Spleen (tissue), 11 donors: ENCODE data around the gene NBAS. TPM values are rescaled to one million over a fixed set of nuclear protein-coding genes. Genes with fewer than 3 reads are reported as not detected.

ENCODE experiments used
- DNase-seq: peaks from one replicate; pipeline ENCODE4 v3.0.0-alpha.2; 2020
- H3K27ac ChIP-seq, 8 donors: fragments of 200-600 bp; sonication (generic) in 7 of 8; 1 replicate in 4 of 8; 2 replicates in 4 of 8; pipeline versions ENCODE4 v1.5.0 to v1.8.0; 2016 to 2021; ENCODE audit warnings: inconsistent platforms in 4 of 8, mild to moderate bottlenecking in 4 of 8, moderate library complexity in 1 of 8
- H3K27me3 ChIP-seq, 7 donors: fragments of 200-600 bp; sonication (generic) in 6 of 7; replicated peaks in 1 of 7; 1 replicate in 4 of 7; 2 replicates in 3 of 7; pipeline versions ENCODE4 v1.5.0 to v1.8.0; 2016 to 2021; ENCODE audit warnings: inconsistent platforms in 3 of 7, mild to moderate bottlenecking in 1 of 7
- H3K36me3 ChIP-seq, 6 donors: fragments of 200-600 bp; sonication (generic) in 5 of 6; 1 replicate in 4 of 6; 2 replicates in 2 of 6; pipeline versions ENCODE4 v1.5.0 to v1.8.0; 2016 to 2021; ENCODE audit warnings: inconsistent platforms in 2 of 6
- H3K4me1 ChIP-seq, 6 donors: fragments of 200-600 bp; sonication (generic) in 5 of 6; 1 replicate in 3 of 6; 2 replicates in 3 of 6; pipeline versions ENCODE4 v1.5.0 to v1.8.0; 2016 to 2021; ENCODE audit warnings: inconsistent platforms in 3 of 6
- H3K4me3 ChIP-seq, 8 donors: fragments of 200-600 bp; sonication (generic) in 7 of 8; 1 replicate in 4 of 8; 2 replicates in 4 of 8; pipeline versions ENCODE4 v1.5.0 to v1.8.0; 2016 to 2021; ENCODE audit warnings: inconsistent platforms in 4 of 8, mild to moderate bottlenecking in 4 of 8, moderate library complexity in 2 of 8
- H3K9me3 ChIP-seq, 8 donors: fragments of 200-600 bp; sonication (generic) in 7 of 8; 1 replicate in 4 of 8; 2 replicates in 4 of 8; pipeline versions ENCODE4 v1.5.0 to v1.8.0; 2016 to 2021; ENCODE audit warnings: inconsistent platforms in 4 of 8
- POLR2A ChIP-seq, 3 donors: fragments of 450-650 bp; IDR thresholded peaks; one replicate each; pipeline ENCODE4 v1.5.1; 2017; ENCODE audit warnings: antibody characterized with exemption in 3 of 3, mild to moderate bottlenecking in 1 of 3
- POLR2AphosphoS5 ChIP-seq, 3 donors: sonication (generic); formaldehyde crosslinking; IDR thresholded peaks; one replicate each; pipeline ENCODE4 v1.5.1; 2017; ENCODE audit warnings: antibody characterized with exemption in 3 of 3
- WGBS, 5 donors: extraction: QIAGEN DNeasy Blood & Tissue Kit in 3 of 5; methylation state at CpG; one replicate each; pipeline versions ENCODE4 v1.1.5 to v1.1.7; 2013 to 2018; 5-methylcytosine and 5-hydroxymethylcytosine counted together
- intact Hi-C: fragments of 100-400 bp; cut with DNase I; formaldehyde crosslinking; loops from one replicate; pipeline ENCODE4 v1.15.0; 2023; ENCODE audit warnings: low total_unique reads
- polyA plus RNA-seq, 3 donors: library from polyadenylated mRNA; stranded (reverse); fragments of 200-250 nt; gene quantifications; one replicate each; pipeline ENCODE4 v1.2.1, GENCODE V29; 2013
- total RNA-seq, 7 donors: library from RNA; depleted of rRNA in 3 of 7; stranded (reverse); fragments of >200 nt in 3 of 7; fragmentation: NEBNext Ultra II Directional in 4 of 7; extraction: Animal tissue kit (Norgen Biotek cat#: 25700) in 4 of 7; gene quantifications; one replicate each; pipeline versions ENCODE4 v1.1.0 to v1.2.1, GENCODE V29; 2016 to 2021
- TF ChIP-seq, protein P1 (sequence below), 11 experiments: fragments of 200-600 bp in 7 of 11; fragments of 450-650 bp in 4 of 11; sonication (generic) in 4 of 11; IDR thresholded peaks in 8 of 11; conservative IDR thresholded peaks in 3 of 11; 1 replicate in 7 of 11; 2 replicates in 4 of 11; pipeline versions ENCODE4 v1.4.0 to v1.8.0; 2016 to 2021; ENCODE audit warnings: antibody characterized with exemption in 11 of 11, inconsistent platforms in 4 of 11, mild to moderate bottlenecking in 1 of 11
- donor health status: healthy with polysubstance abuse.
- donor health status: DM: no; HTN: no; CAD: no; lungs with moderate emphysema.
- donor health status: DM: no; HTN: no; CAD: no.
- donor health status: Bipolar disorder and iron deficiency.
- donor health status: healthy.
- donor health status: DM: no; HTN: no; CAD: no.
- donor health status: DM: yes; HTN: yes; CAD: no.

Gene NBAS
- total and polyA plus RNA-seq, 10 donors: 21.1 to 49.0 (median 40.9) TPM

DNA sequence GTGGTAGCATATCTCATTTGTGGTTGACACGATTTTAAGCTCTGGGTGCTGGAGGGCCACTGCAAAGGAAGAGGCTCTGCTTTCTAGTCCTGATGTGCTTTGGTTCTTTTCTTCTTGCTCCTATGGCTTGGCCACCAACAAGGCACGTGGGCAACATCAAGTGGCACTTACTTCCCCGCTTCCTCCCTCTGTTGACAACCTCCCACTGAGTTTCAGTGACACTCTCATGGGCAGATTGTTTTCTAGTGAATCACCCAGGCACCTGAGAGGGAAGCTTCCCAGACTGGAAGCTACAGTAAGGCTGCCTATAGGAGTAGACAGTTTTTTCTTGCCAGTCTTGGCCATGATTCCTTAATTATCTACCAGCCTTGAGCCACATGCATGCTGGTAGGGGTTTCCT is 89.0 kb downstream of the NBAS start:
- DNase-seq: no peak
- Histone ChIP-seq H3K9me3 (no peaks in the 10 kb centered on the region), H3K36me3 (peaks cover 2 to 97% (median 49%) of the 10 kb centered on the region in 6 donors), H3K27me3 (no peaks in the 10 kb centered on the region), H3K4me1 (no peaks in the 10 kb centered on the region), H3K4me3 (no peak overlapping the region), H3K27ac (no peak overlapping the region)
- WGBS, 5 donors: 63 to 92% (median 81%) methylated on average over 3 of the region's 3 CpGs
- no peak for TF ChIP-seq POLR2AphosphoS5 (IDR thresholded peaks at IDR 0.05)
- TF ChIP-seq, protein P1, sequence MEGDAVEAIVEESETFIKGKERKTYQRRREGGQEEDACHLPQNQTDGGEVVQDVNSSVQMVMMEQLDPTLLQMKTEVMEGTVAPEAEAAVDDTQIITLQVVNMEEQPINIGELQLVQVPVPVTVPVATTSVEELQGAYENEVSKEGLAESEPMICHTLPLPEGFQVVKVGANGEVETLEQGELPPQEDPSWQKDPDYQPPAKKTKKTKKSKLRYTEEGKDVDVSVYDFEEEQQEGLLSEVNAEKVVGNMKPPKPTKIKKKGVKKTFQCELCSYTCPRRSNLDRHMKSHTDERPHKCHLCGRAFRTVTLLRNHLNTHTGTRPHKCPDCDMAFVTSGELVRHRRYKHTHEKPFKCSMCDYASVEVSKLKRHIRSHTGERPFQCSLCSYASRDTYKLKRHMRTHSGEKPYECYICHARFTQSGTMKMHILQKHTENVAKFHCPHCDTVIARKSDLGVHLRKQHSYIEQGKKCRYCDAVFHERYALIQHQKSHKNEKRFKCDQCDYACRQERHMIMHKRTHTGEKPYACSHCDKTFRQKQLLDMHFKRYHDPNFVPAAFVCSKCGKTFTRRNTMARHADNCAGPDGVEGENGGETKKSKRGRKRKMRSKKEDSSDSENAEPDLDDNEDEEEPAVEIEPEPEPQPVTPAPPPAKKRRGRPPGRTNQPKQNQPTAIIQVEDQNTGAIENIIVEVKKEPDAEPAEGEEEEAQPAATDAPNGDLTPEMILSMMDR (IDR thresholded peaks at IDR 0.05 in 8 of 11, conservative IDR thresholded peaks at IDR 0.05 in 3 of 11): no peak
- TF ChIP-seq POLR2A (IDR thresholded peaks at IDR 0.05): no peak
- intact Hi-C loops: no loop called here

DNA sequence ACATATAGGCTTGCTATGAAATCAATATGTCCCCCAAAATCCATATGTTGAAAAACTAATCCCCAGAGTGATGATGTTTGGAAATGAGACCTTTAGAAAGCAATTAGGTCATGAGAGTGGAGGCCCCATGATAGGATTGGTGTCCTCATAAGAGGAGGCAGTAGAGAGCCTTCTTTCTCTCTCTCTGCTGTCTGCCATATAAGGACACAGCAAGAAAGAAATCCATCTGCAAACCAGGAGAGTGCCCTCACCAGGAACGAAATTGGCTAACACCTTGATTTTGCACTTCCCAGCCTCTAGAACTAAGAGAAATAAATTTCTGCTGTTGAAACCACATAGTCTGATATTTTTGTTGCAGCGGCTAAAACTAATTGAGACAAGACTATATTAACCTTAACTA is 89.5 kb downstream of the NBAS start:
- Histone ChIP-seq H3K36me3 (peaks cover 2 to 97% (median 53%) of the 10 kb centered on the region in 6 donors), H3K4me3 (no peak overlapping the region), H3K27ac (no peak overlapping the region), H3K27me3 (no peaks in the 10 kb centered on the region), H3K4me1 (no peaks in the 10 kb centered on the region), H3K9me3 (no peaks in the 10 kb centered on the region)
- 88 to 96% (median 95%) methylated on average over 2 of the region's 2 CpGs for WGBS, 5 donors
- TF ChIP-seq, protein P1 (IDR thresholded peaks at IDR 0.05 in 8 of 11, conservative IDR thresholded peaks at IDR 0.05 in 3 of 11): no peak
- TF ChIP-seq POLR2AphosphoS5 (IDR thresholded peaks at IDR 0.05): no peak
- no peak for TF ChIP-seq POLR2A (IDR thresholded peaks at IDR 0.05)
- intact Hi-C loops: no loop called here
- DNase-seq: no peak

DNA sequence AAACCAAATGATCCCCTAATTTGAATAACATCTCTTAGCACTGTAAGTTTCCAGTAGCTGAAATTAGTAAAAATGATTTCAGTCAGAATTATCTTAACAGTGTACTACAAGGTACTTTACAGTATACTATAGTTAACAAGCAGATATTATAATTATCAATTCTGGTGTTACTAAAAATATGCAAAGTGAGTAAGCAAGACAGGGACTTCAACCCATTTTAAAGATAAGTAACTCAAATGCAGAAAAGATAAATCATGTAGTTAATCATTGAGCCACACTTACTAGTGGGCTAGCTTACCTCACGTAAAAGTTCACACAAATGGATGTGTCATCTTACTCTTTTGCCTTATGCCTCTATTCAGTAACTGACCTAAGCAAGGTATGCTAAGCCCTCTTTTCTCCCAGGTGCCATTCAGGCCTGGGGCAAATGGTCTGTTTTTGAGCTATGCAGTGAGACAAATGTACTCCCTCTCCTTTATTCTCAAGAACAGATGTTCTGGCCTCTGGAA is 101.0 kb downstream of the NBAS start:
- WGBS, 5 donors: 83 to 98% (median 93%) methylated on average over 1 of the region's 1 CpG
- Histone ChIP-seq H3K4me3 (no peak overlapping the region), H3K27me3 (no peaks in the 10 kb centered on the region), H3K36me3 (peaks cover 0 to 94% (median 32%) of the 10 kb centered on the region in 6 donors), H3K9me3 (no peaks in the 10 kb centered on the region), H3K27ac (no peak overlapping the region), H3K4me1 (no peaks in the 10 kb centered on the region)
- intact Hi-C loops: no loop called here
- no peak for DNase-seq
- TF ChIP-seq POLR2AphosphoS5 (IDR thresholded peaks at IDR 0.05) (no peak), POLR2A (IDR thresholded peaks at IDR 0.05) (no peak)
- TF ChIP-seq, protein P1 (IDR thresholded peaks at IDR 0.05 in 8 of 11, conservative IDR thresholded peaks at IDR 0.05 in 3 of 11): no peak

DNA sequence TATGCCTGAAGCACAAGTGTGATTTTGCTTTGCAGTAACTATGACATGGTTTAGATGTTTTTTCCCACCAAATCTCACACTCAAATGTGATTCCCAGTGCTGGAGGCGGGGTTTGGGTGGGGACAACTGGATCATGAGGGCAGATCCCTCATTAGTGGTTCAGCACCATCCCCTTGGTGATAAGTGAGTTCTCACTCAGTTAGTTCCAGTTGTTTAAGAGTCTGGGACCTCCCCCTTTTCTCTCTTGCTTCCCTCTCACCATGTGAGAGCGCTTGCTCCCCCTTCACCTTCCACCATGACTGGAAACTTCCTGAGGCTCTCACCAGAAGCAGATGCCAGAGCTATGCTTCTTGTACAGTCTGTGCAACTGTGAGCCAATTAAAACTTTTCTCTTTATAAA is 102.9 kb downstream of the NBAS start:
- H3K36me3 ChIP-seq: peaks cover 0 to 93% (median 34%) of the 10 kb centered on the region in 6 donors

More for the DNA sequence above, 102.9 kb downstream of the NBAS start:
- DNase-seq: no peak
- Histone ChIP-seq H3K4me1 (no peaks in the 10 kb centered on the region), H3K4me3 (no peak overlapping the region), H3K27me3 (no peaks in the 10 kb centered on the region), H3K27ac (no peak overlapping the region), H3K9me3 (no peaks in the 10 kb centered on the region)
- TF ChIP-seq, protein P1 (IDR thresholded peaks at IDR 0.05 in 8 of 11, conservative IDR thresholded peaks at IDR 0.05 in 3 of 11): no peak
- TF ChIP-seq POLR2AphosphoS5 (IDR thresholded peaks at IDR 0.05) (no peak), POLR2A (IDR thresholded peaks at IDR 0.05) (no peak)
- 95 to 98% (median 97%) methylated on average over 2 of the region's 2 CpGs for WGBS, 5 donors
- intact Hi-C loops: no loop called here
